NT2/D1 (cell line): ENCODE results near the gene ADGRG1.

Experiments used
- YY1 ChIP-seq: IDR thresholded peaks from 2 replicates; pipeline ENCODE4 v1.6.1; 2011; ENCODE audit not compliant: insufficient read length, insufficient read depth
- ZNF274 ChIP-seq: IDR thresholded peaks from 2 replicates; pipeline ENCODE4 v1.6.1; 2011; ENCODE audit warnings: mild to moderate bottlenecking, low read depth, low read length

DNA sequence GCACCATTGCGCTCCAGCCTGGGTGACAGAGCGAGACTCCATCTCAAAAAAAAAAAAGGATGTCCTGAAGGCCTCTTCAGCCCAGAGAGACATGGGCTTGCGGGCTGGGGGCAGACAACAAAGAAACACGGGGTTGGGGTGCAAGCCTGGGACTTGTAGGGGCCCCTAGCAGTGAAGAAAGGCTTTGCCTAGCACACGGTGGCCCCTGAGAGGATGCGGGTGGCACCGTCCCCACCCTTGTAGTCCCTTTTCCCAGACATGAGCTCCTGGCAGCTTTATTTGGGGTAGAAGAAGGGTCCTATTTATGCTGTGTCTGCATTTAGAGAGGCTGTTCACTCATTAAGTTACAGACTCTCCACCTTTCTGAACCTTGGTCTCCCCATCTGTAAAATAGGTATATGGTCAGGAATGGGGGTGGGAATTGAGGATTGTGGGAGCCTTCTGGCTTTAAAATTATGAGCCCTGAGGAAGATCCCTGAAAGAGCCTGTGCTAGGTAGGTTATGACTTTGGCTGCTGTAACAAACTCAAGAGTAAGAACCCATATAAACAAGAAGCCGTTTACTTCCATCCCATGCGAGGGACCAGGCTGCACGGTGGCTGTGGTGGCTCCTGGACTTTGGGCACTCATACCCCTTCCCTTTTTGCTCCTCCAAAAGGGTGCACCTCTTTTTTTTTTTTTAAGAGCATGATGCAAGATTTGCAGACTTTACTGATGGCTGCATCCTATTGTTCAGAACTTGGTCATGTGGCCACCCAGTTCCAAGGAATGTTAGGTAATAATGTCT is 20.6 kb upstream of the ADGRG1 start:
- TF ChIP-seq ZNF274 (no peak), YY1 (no peak)
